WTC11 (cell line): Measurements from ENCODE around the gene NAALADL2. TPM values are rescaled to one million over a fixed set of nuclear protein-coding genes. Genes with fewer than 3 reads are reported as not detected.

Experiments used
- ATAC-seq: fragments of 200-7000 bp; cut with Tn5 transposase; 2 replicates; pipeline ENCODE4 v1.10.0; 2021; ENCODE audit warnings: mild to moderate bottlenecking, moderate library complexity
- CTCF ChIA-PET: fragments of 300-600 bp; sonication (Branson Sonifier 250); formaldehyde crosslinking; loops from one replicate; lab custom pipeline; 2021; ENCODE audit warnings: antibody characterized with exemption; lab: Charles Lee
- POLR2A ChIA-PET: fragments of 350-600 bp; sonication (Branson Sonifier 250); formaldehyde crosslinking; loops from one replicate; lab custom pipeline; 2021; ENCODE audit warnings: antibody characterized with exemption; lab: Charles Lee
- DNase-seq: peaks from one replicate; pipeline ENCODE4 v3.0.0; 2021; ENCODE audit warnings: low spot score
- H3K27ac Mint-ChIP-seq: 2 replicates; pipeline ENCODE4 v1.8.0; 2021; ENCODE audit warnings: mixed read lengths
- H3K27me3 Mint-ChIP-seq: 2 replicates; pipeline ENCODE4 v1.8.0; 2021; ENCODE audit warnings: low read depth, mild to moderate bottlenecking, moderate library complexity, mixed read lengths
- H3K36me3 Mint-ChIP-seq: 2 replicates; pipeline ENCODE4 v1.8.0; 2021; ENCODE audit warnings: mixed read lengths
- H3K4me1 Mint-ChIP-seq: 2 replicates; pipeline ENCODE4 v1.8.0; 2022; ENCODE audit warnings: mixed read lengths
- H3K4me3 Mint-ChIP-seq: 2 replicates; pipeline ENCODE4 v1.8.0; 2021; ENCODE audit warnings: mild to moderate bottlenecking, moderate library complexity, mixed read lengths
- H3K9me3 Mint-ChIP-seq: 2 replicates; pipeline ENCODE4 v1.8.0; 2021; ENCODE audit warnings: mixed read lengths
- ATF1 ChIP-seq: sonication (generic); formaldehyde crosslinking; IDR thresholded peaks from 2 replicates; pipeline ENCODE4 v1.8.1; 2023; ENCODE audit warnings: mild to moderate bottlenecking, moderate library complexity, missing genetic modification reagents
- CREB1 ChIP-seq: sonication (generic); formaldehyde crosslinking; IDR thresholded peaks from 2 replicates; pipeline ENCODE4 v1.8.0; 2023; ENCODE audit warnings: mild to moderate bottlenecking, missing genetic modification reagents
- ESRRA ChIP-seq: sonication (generic); formaldehyde crosslinking; IDR thresholded peaks from 2 replicates; pipeline ENCODE4 v1.8.1; 2022; ENCODE audit warnings: mild to moderate bottlenecking, missing genetic modification reagents, borderline replicate concordance
- FOXP1 ChIP-seq: sonication (generic); formaldehyde crosslinking; IDR thresholded peaks from 2 replicates; pipeline ENCODE4 v1.8.0; 2022; ENCODE audit warnings: missing genetic modification reagents, mild to moderate bottlenecking, moderate library complexity, borderline replicate concordance
- GRHL2 ChIP-seq: fragments of 250-450 bp; sonication (Bioruptor Pico); IDR thresholded peaks from 2 replicates; pipeline ENCODE4 v1.8.0; 2022; ENCODE audit warnings: mild to moderate bottlenecking, moderate library complexity; ENCODE audit not compliant: insufficient replicate concordance, severe bottlenecking
- IRF2 ChIP-seq: sonication (generic); formaldehyde crosslinking; IDR thresholded peaks from 2 replicates; pipeline ENCODE4 v1.8.0; 2022; ENCODE audit warnings: low read depth, missing genetic modification reagents, borderline replicate concordance
- JUN ChIP-seq: sonication (generic); formaldehyde crosslinking; IDR thresholded peaks from 2 replicates; pipeline ENCODE4 v1.8.0; 2023; ENCODE audit warnings: mild to moderate bottlenecking, missing genetic modification reagents
- NFATC4 ChIP-seq: fragments of 250-450 bp; sonication (Bioruptor Pico); IDR thresholded peaks from 2 replicates; pipeline ENCODE4 v1.9.0; 2021; ENCODE audit warnings: mild to moderate bottlenecking
- NR1H2 ChIP-seq: sonication (generic); formaldehyde crosslinking; IDR thresholded peaks from 2 replicates; pipeline ENCODE4 v1.9.0; 2021; ENCODE audit warnings: mild to moderate bottlenecking, moderate library complexity, missing genetic modification reagents
- PRRX2 ChIP-seq: fragments of 250-450 bp; sonication (Bioruptor Pico); IDR thresholded peaks from 2 replicates; pipeline ENCODE4 v1.8.0; 2021; ENCODE audit warnings: mild to moderate bottlenecking
- SMAD4 ChIP-seq: sonication (generic); formaldehyde crosslinking; IDR thresholded peaks from 2 replicates; pipeline ENCODE4 v1.8.0; 2022; ENCODE audit warnings: mild to moderate bottlenecking, missing genetic modification reagents
- TEAD4 ChIP-seq: sonication (generic); formaldehyde crosslinking; IDR thresholded peaks from 2 replicates; pipeline ENCODE4 v1.8.0; 2022; ENCODE audit warnings: mild to moderate bottlenecking, missing genetic modification reagents
- ZNF219 ChIP-seq: sonication (generic); formaldehyde crosslinking; IDR thresholded peaks from 2 replicates; pipeline ENCODE4 v1.8.0; 2023; ENCODE audit warnings: missing genetic modification reagents, mild to moderate bottlenecking, borderline replicate concordance
- ZNF317 ChIP-seq: sonication (generic); formaldehyde crosslinking; IDR thresholded peaks from 2 replicates; pipeline ENCODE4 v1.8.1; 2023; ENCODE audit warnings: low read depth, mild to moderate bottlenecking, moderate library complexity, missing genetic modification reagents, borderline replicate concordance
- total RNA-seq: library from RNA; stranded (reverse); gene quantifications from 3 replicates; pipeline ENCODE4 v1.2.3, GENCODE V29; 2021
- TF ChIP-seq, protein P1 (sequence below): sonication (generic); formaldehyde crosslinking; IDR thresholded peaks from 2 replicates; pipeline ENCODE4 v1.8.0; 2022; ENCODE audit warnings: mild to moderate bottlenecking, missing genetic modification reagents
- TF ChIP-seq, protein P2 (sequence below): sonication (generic); formaldehyde crosslinking; IDR thresholded peaks from 2 replicates; pipeline ENCODE4 v1.8.1; 2022; ENCODE audit warnings: low read depth, mild to moderate bottlenecking, moderate library complexity, missing genetic modification reagents, borderline replicate concordance
- TF ChIP-seq, protein P3 (sequence below): sonication (generic); formaldehyde crosslinking; IDR thresholded peaks from 2 replicates; pipeline ENCODE4 v1.8.0; 2023; ENCODE audit warnings: missing genetic modification reagents, mild to moderate bottlenecking, borderline replicate concordance
- TF ChIP-seq, protein P4 (sequence below): sonication (generic); formaldehyde crosslinking; IDR thresholded peaks from 2 replicates; pipeline ENCODE4 v1.8.0; 2022; ENCODE audit warnings: mild to moderate bottlenecking, missing genetic modification reagents
- TF ChIP-seq, protein P5 (sequence below): sonication (generic); formaldehyde crosslinking; conservative IDR thresholded peaks from 2 replicates; pipeline ENCODE4 v1.8.1; 2022; ENCODE audit warnings: mild to moderate bottlenecking, missing genetic modification reagents
- TF ChIP-seq, protein P6 (sequence below): sonication (generic); formaldehyde crosslinking; IDR thresholded peaks from 2 replicates; pipeline ENCODE4 v1.8.1; 2022; ENCODE audit warnings: mild to moderate bottlenecking, missing genetic modification reagents, moderate library complexity, borderline replicate concordance
- TF ChIP-seq, protein P7 (sequence below): sonication (generic); formaldehyde crosslinking; IDR thresholded peaks from 2 replicates; pipeline ENCODE4 v1.8.1; 2022; ENCODE audit warnings: missing genetic modification reagents, borderline replicate concordance
- TF ChIP-seq, protein P8 (sequence below): fragments of 250-450 bp; sonication (Bioruptor Pico); IDR thresholded peaks from 2 replicates; pipeline ENCODE4 v2.1.2; 2022; ENCODE audit warnings: mild to moderate bottlenecking, moderate library complexity

Gene NAALADL2
- total RNA-seq, 1 experiment from 2014 or later: 1.2 TPM

DNA sequence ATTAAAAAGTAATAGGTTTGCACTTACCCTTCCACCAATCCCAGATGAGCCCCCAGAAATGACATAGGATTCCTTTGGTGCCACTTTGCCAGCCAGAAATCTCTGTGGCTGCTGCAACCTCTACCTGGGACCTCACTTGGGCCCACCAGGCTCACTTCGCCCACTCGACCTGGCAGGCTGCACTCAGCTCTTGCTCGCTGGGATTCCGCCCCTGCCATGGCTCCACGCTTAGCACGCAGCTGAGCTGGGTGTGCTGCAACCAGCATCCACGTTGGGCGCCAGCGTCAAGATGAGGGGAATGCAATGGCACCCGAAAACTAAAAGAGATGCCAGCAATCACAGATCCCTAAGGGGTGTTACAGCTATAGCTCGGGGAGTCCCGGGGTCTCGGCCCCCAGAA is 761.0 kb downstream of the NAALADL2 start:
- H3K27me3 Mint-ChIP-seq: no peaks in the 10 kb centered on the region
- H3K4me1 Mint-ChIP-seq: 0 out of 2 replicates have a peak, but pooled peaks cover 6% of the 10 kb centered on the region
- ChIA-PET POLR2A (no interaction called here), CTCF (no interaction called here)
- no peak for DNase-seq
- H3K27ac Mint-ChIP-seq: no peak overlapping the region
- H3K9me3 Mint-ChIP-seq: peaks cover 11% of the 10 kb centered on the region
- H3K4me3 Mint-ChIP-seq: no peak overlapping the region
- no peaks in the 10 kb centered on the region for H3K36me3 Mint-ChIP-seq
- ATAC-seq: no peak
- TF ChIP-seq SMAD4 (CRISPR knock-in tag) (no peak), GRHL2 (CRISPR knock-in tag) (no peak), FOXP1 (CRISPR knock-in tag) (no peak), ATF1 (no peak), ZNF317 (CRISPR knock-in tag) (no peak), ESRRA (no peak), JUN (CRISPR knock-in tag) (no peak), CREB1 (no peak), TEAD4 (CRISPR knock-in tag) (no peak)
- TF ChIP-seq, protein P1, sequence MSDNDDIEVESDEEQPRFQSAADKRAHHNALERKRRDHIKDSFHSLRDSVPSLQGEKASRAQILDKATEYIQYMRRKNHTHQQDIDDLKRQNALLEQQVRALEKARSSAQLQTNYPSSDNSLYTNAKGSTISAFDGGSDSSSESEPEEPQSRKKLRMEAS (CRISPR knock-in tag): no peak
- TF ChIP-seq, protein P2, sequence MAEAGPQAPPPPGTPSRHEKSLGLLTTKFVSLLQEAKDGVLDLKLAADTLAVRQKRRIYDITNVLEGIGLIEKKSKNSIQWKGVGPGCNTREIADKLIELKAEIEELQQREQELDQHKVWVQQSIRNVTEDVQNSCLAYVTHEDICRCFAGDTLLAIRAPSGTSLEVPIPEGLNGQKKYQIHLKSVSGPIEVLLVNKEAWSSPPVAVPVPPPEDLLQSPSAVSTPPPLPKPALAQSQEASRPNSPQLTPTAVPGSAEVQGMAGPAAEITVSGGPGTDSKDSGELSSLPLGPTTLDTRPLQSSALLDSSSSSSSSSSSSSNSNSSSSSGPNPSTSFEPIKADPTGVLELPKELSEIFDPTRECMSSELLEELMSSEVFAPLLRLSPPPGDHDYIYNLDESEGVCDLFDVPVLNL (CRISPR knock-in tag): no peak
- TF ChIP-seq, protein P3, sequence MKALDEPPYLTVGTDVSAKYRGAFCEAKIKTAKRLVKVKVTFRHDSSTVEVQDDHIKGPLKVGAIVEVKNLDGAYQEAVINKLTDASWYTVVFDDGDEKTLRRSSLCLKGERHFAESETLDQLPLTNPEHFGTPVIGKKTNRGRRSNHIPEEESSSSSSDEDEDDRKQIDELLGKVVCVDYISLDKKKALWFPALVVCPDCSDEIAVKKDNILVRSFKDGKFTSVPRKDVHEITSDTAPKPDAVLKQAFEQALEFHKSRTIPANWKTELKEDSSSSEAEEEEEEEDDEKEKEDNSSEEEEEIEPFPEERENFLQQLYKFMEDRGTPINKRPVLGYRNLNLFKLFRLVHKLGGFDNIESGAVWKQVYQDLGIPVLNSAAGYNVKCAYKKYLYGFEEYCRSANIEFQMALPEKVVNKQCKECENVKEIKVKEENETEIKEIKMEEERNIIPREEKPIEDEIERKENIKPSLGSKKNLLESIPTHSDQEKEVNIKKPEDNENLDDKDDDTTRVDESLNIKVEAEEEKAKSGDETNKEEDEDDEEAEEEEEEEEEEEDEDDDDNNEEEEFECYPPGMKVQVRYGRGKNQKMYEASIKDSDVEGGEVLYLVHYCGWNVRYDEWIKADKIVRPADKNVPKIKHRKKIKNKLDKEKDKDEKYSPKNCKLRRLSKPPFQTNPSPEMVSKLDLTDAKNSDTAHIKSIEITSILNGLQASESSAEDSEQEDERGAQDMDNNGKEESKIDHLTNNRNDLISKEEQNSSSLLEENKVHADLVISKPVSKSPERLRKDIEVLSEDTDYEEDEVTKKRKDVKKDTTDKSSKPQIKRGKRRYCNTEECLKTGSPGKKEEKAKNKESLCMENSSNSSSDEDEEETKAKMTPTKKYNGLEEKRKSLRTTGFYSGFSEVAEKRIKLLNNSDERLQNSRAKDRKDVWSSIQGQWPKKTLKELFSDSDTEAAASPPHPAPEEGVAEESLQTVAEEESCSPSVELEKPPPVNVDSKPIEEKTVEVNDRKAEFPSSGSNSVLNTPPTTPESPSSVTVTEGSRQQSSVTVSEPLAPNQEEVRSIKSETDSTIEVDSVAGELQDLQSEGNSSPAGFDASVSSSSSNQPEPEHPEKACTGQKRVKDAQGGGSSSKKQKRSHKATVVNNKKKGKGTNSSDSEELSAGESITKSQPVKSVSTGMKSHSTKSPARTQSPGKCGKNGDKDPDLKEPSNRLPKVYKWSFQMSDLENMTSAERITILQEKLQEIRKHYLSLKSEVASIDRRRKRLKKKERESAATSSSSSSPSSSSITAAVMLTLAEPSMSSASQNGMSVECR (CRISPR knock-in tag): no peak
- TF ChIP-seq, protein P4, sequence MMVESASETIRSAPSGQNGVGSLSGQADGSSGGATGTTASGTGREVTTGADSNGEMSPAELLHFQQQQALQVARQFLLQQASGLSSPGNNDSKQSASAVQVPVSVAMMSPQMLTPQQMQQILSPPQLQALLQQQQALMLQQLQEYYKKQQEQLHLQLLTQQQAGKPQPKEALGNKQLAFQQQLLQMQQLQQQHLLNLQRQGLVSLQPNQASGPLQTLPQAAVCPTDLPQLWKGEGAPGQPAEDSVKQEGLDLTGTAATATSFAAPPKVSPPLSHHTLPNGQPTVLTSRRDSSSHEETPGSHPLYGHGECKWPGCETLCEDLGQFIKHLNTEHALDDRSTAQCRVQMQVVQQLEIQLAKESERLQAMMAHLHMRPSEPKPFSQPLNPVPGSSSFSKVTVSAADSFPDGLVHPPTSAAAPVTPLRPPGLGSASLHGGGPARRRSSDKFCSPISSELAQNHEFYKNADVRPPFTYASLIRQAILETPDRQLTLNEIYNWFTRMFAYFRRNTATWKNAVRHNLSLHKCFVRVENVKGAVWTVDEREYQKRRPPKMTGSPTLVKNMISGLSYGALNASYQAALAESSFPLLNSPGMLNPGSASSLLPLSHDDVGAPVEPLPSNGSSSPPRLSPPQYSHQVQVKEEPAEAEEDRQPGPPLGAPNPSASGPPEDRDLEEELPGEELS (CRISPR knock-in tag): no peak
- TF ChIP-seq, protein P5, sequence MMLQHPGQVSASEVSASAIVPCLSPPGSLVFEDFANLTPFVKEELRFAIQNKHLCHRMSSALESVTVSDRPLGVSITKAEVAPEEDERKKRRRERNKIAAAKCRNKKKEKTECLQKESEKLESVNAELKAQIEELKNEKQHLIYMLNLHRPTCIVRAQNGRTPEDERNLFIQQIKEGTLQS (CRISPR knock-in tag): no peak
- TF ChIP-seq, protein P6, sequence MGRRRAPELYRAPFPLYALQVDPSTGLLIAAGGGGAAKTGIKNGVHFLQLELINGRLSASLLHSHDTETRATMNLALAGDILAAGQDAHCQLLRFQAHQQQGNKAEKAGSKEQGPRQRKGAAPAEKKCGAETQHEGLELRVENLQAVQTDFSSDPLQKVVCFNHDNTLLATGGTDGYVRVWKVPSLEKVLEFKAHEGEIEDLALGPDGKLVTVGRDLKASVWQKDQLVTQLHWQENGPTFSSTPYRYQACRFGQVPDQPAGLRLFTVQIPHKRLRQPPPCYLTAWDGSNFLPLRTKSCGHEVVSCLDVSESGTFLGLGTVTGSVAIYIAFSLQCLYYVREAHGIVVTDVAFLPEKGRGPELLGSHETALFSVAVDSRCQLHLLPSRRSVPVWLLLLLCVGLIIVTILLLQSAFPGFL (CRISPR knock-in tag): no peak
- TF ChIP-seq, all 79 proteins: peak for 0

DNA sequence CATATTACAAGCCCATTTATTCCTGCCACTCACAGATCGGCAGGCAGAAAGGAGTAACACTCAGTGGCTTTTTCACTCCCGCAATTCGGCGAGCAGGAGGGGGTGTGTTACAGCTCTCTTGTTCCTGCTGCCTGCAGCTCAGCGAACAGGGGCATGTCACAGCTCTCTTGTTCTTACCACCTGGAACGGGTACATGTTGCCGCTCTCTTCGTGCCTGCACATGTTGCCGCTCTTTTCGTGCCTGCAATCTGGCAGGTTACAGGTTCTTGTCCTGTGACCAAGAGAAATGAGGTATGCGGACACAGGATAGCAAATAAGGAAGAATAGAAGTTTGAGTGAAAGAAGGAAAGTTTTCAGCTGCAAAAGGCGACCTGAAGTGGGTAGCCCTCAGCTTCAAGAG is 761.4 kb downstream of the NAALADL2 start:
- DNase-seq (no peak), ATAC-seq (peak; percentile 36; the same call in 1 of the 2 replicates)
- Mint-ChIP-seq H3K27me3 (no peaks in the 10 kb centered on the region), H3K36me3 (no peaks in the 10 kb centered on the region), H3K4me3 (no peak overlapping the region), H3K9me3 (peaks cover 11% of the 10 kb centered on the region), H3K4me1 (0 out of 2 replicates have a peak, but pooled peaks cover 6% of the 10 kb centered on the region), H3K27ac (no peak overlapping the region)
- ChIA-PET POLR2A (no interaction called here), CTCF (no interaction called here)
- TF ChIP-seq, protein P1 (CRISPR knock-in tag): no peak
- TF ChIP-seq, protein P7, sequence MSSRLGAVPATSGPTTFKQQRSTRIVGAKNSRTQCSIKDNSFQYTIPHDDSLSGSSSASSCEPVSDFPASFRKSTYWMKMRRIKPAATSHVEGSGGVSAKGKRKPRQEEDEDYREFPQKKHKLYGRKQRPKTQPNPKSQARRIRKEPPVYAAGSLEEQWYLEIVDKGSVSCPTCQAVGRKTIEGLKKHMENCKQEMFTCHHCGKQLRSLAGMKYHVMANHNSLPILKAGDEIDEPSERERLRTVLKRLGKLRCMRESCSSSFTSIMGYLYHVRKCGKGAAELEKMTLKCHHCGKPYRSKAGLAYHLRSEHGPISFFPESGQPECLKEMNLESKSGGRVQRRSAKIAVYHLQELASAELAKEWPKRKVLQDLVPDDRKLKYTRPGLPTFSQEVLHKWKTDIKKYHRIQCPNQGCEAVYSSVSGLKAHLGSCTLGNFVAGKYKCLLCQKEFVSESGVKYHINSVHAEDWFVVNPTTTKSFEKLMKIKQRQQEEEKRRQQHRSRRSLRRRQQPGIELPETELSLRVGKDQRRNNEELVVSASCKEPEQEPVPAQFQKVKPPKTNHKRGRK: no peak
- TF ChIP-seq NFATC4 (no peak), ZNF219 (CRISPR knock-in tag) (no peak), PRRX2 (no peak), IRF2 (CRISPR knock-in tag) (no peak), NR1H2 (no peak)
- TF ChIP-seq, protein P8, sequence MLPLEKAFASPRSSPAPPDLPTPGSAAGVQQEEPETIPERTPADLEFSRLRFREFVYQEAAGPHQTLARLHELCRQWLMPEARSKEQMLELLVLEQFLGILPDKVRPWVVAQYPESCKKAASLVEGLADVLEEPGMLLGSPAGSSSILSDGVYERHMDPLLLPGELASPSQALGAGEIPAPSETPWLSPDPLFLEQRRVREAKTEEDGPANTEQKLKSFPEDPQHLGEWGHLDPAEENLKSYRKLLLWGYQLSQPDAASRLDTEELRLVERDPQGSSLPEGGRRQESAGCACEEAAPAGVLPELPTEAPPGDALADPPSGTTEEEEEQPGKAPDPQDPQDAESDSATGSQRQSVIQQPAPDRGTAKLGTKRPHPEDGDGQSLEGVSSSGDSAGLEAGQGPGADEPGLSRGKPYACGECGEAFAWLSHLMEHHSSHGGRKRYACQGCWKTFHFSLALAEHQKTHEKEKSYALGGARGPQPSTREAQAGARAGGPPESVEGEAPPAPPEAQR (CRISPR knock-in tag): no peak
